Hypothalamus (tissue), 51 donors: ENCODE results near the gene THAP12.

ENCODE experiments used
- DNase-seq, 51 donors: peaks; one replicate each; lab custom pipeline; 2025; lab: John Stamatoyannopoulos, UW

The THAP12 gene

GRCh38 chr11:76380159-76380976 is 564 bp downstream of the THAP12 start:
- peak in 19 of 51 donors; percentile 6 to 70 (median 39) for DNase-seq

GRCh38 chr11:76379807-76380158 is 1.1 kb downstream of the THAP12 start:
- peak in 1 of 51 donors; percentile 29 for DNase-seq

GRCh38 chr11:76376746-76377558 is 4.0 kb downstream of the THAP12 start:
- no peak for DNase-seq

DNA sequence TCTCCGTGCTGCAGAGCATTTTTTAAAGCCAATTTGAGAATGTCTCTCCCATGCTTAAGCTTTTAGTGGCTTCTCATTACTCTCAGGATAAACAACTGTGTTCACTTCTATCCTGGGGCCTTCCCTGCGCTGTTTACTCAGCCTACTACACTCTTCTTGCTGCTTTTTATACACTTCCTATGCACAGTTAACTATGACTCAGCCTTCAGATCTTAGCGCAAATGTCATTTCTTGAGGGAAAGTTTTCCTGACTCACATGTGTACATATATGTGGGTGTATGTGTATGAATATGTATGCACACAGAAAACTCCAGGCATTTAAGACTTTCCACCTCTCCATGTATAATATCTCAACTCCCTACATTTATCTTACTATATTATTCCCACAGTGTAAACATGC is 9.8 kb downstream of the THAP12 start:
- no peak for DNase-seq

GRCh38 chr11:76369406-76369805 is 11.5 kb downstream of the THAP12 start:
- DNase-seq = no peak

DNA sequence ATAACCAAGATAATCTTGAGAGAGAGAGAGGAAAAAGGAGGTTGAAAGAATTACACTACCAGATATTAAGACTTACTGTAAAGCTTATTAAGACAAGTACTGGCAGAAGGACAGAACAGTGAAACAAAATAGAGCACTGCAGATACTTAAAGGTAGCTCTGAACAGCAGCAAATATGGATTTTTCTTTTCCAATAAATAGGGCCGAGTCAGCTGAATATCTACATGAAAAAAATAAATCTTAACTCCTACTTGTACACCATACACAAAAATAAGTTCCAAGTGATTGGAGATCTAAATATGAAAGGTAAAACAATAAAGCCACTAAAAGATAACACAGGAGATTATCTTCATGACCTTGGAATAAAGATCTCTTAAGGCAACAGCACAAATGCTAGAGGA is 12.4 kb downstream of the THAP12 start:
- DNase-seq = no peak

DNA sequence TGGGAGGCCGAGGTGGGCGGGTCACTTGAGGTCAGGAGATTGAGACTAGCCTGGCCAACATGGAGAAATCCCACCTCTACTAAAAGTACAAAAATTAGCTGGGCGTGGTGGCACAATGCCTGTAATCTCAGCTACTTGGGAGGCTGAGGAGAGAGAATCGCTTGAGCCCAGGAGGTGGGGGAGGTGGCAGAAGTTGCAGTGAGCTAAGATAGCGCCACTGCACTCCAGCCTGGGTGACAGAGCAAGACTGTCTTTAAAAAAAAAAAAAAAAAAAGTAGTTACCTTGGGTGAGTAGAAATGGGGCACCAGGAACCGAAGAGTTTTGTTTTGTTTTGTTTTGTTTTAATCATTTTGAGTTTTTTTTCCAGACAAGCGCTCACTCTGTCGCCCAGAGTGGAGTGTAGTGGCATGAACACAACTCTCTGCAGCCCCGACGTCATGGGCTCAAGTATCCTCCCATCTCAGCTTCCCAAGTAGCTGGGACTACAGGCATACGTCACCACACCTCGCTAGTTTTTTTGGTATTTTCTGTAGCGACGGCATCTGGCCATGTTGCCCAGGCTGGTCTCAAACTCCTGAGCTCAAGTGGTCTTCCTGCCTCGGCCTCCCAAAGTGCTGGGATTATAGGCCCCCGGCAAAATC is 15.8 kb downstream of the THAP12 start:
- no peak for DNase-seq

GRCh38 chr11:76362716-76363115 is 18.2 kb downstream of the THAP12 start:
- DNase-seq = no peak

DNA sequence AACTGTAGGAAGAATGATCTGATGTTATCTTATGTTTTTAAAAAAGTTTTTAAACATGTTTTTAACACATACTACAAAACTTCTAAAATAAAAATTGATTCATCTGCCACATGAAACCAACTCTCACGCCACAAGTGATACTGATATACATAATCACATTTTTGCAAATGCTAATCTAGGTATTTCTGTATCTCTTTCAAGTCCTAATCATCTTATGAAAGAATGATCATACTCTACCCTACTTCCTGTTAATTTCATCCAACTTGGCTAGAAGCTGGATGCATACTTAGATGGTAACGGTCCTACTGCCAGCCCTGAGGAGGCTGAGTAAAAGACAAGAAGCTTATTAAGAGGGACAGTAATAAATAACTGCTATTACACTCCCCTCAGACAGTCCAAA is 19.2 kb downstream of the THAP12 start:
- no peak for DNase-seq

DNA sequence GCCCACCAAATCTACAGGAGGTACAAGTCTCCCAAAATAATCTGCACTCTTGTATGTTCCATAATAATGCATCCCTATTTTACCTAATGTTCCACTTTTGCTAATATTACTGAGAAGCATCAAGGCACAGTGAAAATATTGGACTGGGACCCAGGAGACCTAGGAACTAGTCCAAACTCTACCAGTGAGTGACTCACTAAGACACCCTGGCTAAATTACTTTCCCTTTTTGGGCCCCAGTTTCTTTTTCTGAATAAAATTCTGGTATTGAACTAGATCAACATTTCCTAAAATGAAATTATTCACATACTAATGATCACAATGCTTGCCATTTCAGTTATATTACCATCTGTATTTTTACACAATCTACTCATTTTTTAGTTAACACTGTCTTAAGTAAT is 19.6 kb downstream of the THAP12 start:
- no peak for DNase-seq

DNA sequence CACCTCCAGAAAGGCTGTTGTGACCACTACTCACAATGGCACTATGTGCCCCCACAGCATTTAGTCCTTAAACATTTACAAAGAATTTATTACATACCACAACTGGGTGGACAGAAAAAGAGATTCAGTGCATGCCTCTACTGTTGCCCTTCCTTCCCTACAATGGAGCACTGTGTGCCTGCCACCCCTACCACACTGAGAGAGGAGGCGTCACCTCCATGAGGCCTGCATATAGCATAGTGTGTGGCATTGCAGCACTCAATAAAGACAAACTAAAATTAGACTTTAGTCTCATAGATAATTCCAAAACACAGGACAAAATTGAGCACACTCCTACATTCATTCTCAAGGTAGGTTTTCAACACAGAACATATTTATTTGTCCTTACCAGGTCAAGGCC is 25.8 kb downstream of the THAP12 start:
- peak in 6 of 51 donors; percentile 6 to 31 (median 13) for DNase-seq

- DNase-seq = no peak
Observed at GRCh38 chr11:76348348-76348747, 32.6 kb downstream of the THAP12 start.

DNA sequence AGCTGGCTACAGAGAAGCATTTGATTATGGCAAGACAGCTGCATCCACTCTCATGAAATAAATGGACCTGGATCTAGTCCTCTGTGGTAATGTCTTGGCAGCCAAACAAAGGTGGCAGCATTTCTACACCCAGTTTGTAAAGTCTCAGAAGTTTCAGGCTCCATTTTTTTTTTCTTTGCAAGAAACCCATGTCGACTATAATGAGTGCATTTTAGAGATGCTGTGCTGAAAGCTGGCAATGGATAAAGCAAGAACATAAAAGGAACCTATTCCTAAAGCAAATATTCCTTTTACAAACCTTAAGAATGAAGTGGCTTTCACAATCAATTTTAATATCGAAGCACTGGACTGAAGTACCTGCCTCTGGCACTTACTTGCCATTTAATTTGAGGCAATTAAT is 33.5 kb downstream of the THAP12 start:
- no peak for DNase-seq

DNA sequence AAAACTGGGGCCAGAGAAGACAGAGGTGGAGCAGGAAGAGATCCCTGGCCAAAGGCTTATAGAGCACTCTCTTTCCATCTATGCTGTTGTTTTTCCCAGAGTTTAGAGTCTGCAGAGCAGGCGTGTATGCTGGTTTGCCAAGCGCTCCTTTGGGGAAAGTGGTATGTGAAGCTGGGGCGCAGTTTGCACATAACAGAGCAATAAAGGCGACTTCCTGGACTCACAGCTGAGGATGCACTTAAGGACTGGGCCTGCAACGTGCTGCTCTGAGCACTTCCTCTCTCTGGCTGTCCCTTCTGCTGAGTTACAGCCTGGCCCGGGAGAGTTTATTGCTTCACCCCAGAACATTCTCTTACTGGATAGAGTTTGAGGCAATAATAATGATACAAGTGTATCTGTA is 41.7 kb downstream of the THAP12 start:
- DNase-seq = no peak

- no peak for DNase-seq
Observed at GRCh38 chr11:76337923-76338322, 43.0 kb downstream of the THAP12 start.

- DNase-seq = no peak
Observed at GRCh38 chr11:76337469-76337868, 43.5 kb downstream of the THAP12 start.

- no peak for DNase-seq
Observed at GRCh38 chr11:76336597-76336996, 44.3 kb downstream of the THAP12 start.

DNA sequence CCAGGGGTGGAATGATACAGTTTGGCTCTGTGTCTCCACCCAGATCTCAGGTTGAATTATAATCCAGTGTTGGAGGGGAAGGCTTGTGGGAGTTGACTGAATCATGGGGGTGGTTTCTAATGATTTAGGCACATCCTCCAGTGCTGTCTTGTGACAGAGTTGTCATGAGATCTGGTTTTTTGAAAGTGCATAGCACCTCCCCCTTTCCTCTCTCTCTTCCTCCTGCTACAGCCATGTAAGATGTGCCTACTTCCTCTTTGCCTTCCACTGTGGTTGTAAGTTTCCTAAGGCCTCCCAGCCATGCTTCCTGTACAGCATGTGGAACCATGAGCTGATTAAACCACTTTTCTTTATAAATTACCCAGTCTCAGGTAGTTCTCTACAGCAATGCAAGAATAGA is 45.1 kb downstream of the THAP12 start:
- no peak for DNase-seq

DNA sequence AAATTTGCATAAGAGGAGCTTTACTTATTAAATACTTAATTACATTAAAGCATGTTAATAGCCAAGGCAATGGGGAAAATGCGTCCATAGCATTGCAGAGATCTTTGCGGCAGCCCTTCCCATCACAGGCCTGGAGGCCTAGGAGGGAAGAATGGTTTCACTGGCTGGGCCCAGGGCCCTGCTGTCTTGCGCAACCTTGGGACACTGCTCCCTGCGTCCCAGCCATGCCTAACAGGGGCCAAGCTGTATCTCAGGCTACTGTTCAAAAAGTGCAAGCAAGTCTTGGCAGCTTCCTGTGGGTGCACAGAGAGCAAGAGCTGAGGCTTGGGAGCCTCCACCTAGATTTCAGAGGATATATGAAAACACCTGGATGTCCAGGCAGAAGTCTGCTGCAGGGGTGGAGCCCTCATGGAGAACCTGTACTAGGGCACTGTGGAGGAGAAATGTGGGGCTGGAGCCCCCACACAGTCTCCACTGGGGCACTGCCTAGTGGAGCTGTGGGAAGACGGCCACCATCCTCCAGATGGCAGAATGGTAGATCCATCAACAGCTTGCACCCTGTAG is 46.0 kb downstream of the THAP12 start:
- DNase-seq = no peak

DNA sequence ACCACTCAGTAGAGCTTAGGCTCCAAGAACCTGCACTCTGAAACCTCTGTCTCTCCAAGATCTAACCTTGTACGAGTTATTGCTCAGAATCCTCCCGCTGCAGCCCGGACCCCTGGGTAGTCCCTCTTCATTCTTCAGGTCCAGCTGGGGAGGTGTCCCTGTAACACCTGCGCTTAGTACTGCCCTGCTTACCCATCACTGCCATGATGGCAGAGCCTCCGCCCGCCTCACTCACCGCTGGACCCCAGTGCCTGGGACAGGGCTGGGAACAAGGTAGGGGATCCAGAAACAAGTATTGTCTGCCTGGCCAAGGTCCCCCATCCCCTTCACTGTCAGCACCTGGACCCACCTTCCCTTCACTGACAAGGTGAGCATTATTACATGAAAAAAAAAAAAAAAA is 50.3 kb downstream of the THAP12 start:
- DNase-seq = no peak

DNA sequence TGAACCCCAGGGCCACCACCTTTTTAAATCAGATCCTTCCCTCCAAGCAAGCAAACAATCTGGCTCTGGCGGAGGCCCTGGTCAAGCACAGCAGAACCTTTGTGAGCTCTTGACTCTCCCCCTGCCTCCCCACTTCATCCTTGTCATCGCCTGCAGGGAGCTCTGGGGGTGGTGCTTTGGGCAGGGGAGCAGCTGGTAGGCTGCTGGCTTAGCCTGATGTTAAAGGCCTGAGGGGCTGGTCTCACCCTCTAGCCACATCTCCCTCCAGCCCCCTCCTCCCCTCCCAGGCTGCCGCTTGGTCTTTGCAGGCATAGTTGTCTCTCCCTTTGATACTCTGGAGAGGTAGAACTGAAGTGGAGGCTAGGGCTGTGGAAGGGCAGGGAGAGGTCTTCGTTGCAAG is 50.9 kb downstream of the THAP12 start:
- no peak for DNase-seq
